Astrocyte of the cerebellum (primary cell): ENCODE results near the gene CHMP1A.

Experiments used
- DNase-seq: peaks from one replicate; pipeline ENCODE4 v3.0.0-alpha.2; 2011; ENCODE audit warnings: low read depth
- H3K4me3 ChIP-seq: 2 replicates; pipeline ENCODE4 v1.5.1; 2011; ENCODE audit warnings: mild to moderate bottlenecking, low read depth, low read length, moderate library complexity
- in situ Hi-C: cut with HindIII; loops from 2 replicates; pipeline ENCODE4 v1.10.0; 2017; ENCODE audit warnings: low sequenced_read_pairs
- TF ChIP-seq, protein P1 (sequence below): IDR thresholded peaks from 2 replicates; pipeline ENCODE4 v1.5.1; 2012; ENCODE audit warnings: low read length, low read depth, moderate library complexity, mild to moderate bottlenecking; ENCODE audit errors: missing control alignments

Gene CHMP1A

DNA sequence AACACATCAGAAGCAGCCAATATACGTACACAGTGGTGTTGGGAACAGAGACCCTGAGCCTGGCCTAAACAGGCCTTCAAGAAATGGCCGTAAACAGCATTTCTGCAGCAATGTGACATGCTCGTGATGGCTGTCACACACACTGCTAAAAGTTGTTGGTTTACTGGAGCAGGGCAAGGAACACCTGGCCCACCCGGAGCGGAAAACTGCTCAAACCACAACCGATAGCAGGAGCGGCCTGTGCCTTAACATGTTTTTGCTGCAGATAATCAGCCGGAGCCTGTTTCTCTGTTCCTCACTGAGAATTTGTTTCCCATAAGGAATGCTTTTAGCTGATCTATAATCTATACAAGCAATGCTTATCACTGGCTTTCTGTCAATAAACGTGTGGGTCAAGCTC lies 50.1 kb downstream of the CHMP1A start:
- DNase-seq, result no peak
- H3K4me3 ChIP-seq, result no peak overlapping the region
- TF ChIP-seq, protein P1, sequence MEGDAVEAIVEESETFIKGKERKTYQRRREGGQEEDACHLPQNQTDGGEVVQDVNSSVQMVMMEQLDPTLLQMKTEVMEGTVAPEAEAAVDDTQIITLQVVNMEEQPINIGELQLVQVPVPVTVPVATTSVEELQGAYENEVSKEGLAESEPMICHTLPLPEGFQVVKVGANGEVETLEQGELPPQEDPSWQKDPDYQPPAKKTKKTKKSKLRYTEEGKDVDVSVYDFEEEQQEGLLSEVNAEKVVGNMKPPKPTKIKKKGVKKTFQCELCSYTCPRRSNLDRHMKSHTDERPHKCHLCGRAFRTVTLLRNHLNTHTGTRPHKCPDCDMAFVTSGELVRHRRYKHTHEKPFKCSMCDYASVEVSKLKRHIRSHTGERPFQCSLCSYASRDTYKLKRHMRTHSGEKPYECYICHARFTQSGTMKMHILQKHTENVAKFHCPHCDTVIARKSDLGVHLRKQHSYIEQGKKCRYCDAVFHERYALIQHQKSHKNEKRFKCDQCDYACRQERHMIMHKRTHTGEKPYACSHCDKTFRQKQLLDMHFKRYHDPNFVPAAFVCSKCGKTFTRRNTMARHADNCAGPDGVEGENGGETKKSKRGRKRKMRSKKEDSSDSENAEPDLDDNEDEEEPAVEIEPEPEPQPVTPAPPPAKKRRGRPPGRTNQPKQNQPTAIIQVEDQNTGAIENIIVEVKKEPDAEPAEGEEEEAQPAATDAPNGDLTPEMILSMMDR, result no peak
- in situ Hi-C loops, result no loop called here

DNA sequence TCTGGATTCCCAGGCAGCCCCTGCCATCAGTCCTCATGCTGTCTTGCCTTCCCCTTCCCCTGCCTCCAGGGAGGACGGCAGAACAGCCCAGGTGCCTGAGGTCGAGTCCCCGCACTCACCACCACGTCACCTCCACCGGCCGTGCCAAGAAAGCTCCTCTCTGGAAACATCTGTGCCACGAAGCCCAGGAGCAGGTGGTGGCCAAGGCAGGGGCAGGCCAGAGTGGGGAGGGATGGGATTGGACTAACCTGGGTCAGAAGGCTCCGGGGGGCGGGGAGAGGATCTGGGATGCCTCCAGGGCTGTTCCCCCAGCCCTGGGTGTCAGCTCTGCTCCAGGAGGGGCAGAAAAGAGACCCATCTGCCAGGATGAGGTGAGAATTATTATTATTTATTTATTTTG lies 51.5 kb downstream of the CHMP1A start:
- in situ Hi-C loops, result no loop called here

DNA sequence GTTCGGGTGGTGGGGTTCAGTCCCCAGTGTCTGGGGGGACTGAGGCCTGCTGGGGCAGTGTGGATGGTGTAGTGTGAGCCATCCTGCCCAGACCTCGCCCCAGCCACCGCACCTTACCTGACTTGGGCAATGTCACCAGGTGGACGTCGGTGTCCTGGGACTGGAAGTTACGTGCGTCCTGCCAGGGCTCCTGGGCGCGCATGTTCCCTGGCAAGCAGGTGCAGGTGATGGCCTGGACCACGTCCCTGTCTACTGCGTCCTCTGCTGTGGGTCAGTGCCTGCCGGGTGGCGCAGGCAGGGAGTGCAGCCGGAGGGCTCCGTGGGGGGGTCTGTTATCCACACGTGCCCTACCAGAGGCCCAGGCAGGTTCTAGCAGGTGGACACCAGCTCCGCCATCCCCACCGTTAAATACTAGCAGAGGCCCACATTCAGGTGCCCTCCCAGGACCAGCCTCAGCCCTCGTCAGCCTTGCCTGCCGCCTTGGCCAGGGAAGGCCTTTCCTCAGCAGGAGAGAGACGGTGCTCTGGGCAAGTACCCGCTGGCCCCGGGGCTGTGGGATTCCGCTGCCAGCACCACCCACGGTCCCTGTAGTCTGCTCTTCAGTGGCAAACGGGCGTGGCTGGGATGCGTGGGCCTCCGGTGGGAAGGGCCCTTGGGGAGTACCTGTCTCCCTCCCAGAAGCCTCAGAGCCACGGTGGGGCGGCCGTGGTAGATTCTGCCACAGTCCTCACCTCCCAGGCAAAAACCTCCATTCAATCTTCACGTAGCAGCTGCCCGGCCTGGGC lies 52.1 kb downstream of the CHMP1A start:
- DNase-seq, result no peak
- in situ Hi-C loops, result no loop called here
- H3K4me3 ChIP-seq, result no peak overlapping the region
- TF ChIP-seq, protein P1, result no peak

More for the DNA sequence above, 51.5 kb downstream of the CHMP1A start:
- TF ChIP-seq, protein P1, result no peak
- DNase-seq, result no peak
- no peak overlapping the region for H3K4me3 ChIP-seq

DNA sequence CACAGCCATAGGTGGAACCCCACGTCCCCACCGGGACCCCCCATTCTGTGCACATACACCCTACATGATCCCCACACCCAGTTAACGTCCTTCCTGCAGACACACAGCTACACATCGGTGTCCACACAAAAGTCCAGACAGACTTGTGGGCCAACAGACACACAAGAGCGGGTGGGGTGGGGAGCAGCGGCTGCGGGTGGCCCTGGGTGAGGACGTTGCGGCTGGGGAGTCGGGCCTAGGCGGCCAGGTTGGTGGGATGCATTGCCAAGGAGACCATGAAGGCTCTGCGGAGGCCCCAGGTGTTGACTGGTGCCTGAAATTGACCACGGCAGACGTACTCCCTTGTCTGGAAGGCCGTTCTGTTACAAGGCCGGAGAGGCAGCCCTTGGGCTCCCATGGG lies 52.7 kb downstream of the CHMP1A start:
- DNase-seq, result no peak
- in situ Hi-C loops, result no loop called here
- TF ChIP-seq, protein P1, result no peak
- no peak overlapping the region for H3K4me3 ChIP-seq

DNA sequence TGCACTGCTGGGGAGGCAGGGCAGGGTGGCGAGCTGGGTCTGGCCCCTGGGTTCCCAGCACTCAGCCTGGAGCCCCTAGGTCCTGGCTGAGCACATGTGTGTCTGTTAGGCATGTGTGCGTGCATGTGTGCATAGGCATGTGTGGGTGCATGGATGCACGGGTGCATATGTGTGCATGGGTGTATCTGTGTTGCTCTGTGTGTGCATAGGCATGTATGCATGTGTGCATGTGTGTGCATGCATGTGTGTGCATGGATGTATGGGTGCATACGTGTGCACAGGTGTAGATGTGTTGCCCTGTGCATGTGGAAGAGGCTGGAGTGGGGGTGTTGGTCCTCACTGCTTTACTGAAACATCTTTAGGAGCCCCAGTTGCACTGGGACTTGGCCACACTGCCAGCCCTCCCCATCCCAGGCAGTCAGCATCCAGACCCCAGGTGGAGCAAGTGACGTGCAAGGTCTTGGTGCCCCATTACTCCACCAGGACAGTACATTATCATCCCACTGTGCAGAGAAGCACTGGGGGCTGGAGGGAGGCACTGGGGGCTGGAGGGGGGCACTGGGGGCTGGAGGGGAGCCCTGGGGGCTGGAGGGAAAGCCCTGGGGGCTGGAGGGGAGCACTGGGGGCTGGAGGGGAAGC lies 54.4 kb downstream of the CHMP1A start:
- no peak for DNase-seq
- no peak overlapping the region for H3K4me3 ChIP-seq
- TF ChIP-seq, protein P1, result no peak

DNA sequence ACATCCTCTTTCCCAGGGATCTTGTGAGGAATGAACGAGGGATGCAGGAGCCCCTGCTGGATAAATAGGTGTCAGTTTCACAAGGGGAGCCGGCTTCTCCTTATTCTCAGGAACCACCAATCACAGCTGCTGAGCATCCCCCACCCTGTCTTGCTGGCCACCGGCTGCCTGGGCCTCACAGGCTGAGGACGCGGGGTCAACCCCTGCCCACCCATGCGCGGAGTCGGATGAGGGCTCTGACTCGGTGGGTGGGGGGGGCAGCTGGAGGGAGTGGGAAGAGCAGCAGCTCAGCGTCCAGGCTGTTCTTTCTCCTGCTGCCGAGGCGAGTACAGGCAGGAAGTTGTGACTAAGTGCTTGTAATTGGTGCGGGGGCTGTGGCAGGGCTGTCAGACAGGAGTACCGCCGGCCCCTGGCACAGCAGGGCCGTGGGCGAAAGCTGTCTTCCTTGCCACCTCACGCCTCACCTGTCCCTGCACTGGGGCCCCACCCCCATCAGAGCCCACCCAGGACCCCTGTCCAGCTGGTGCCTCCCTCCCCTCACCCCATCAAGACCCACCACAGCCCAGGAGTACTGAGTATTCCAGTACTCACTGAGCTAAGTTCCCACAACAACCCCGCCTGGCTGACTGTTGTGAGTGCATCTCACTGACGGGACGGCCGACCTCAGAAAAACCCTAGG lies 55.1 kb downstream of the CHMP1A start:
- TF ChIP-seq, protein P1, result no peak
- in situ Hi-C loops, result no loop called here

More for the DNA sequence above, 54.4 kb downstream of the CHMP1A start:
- in situ Hi-C loops, result no loop called here

More for the DNA sequence above, 55.1 kb downstream of the CHMP1A start:
- no peak overlapping the region for H3K4me3 ChIP-seq
- no peak for DNase-seq
